Sigmoid colon (tissue), 4 donors: ENCODE results near the gene ZNF277.

Experiments used
- POLR2A ChIP-seq, 2 donors: fragments of 450-650 bp; IDR thresholded peaks; one replicate each; pipeline ENCODE4 v1.6.1; 2016; ENCODE audit warnings: antibody characterized with exemption in 2 of 2, mild to moderate bottlenecking in 2 of 2, moderate library complexity in 2 of 2
- POLR2AphosphoS5 ChIP-seq, 4 donors: sonication (generic); formaldehyde crosslinking; IDR thresholded peaks; one replicate each; pipeline ENCODE4 v1.6.1; 2017; ENCODE audit warnings: antibody characterized with exemption in 4 of 4
- TF ChIP-seq, protein P1 (sequence below), 4 experiments: fragments of 450-650 bp in 3 of 4; fragments of 200-600 bp in 1 of 4; IDR thresholded peaks; one replicate each; pipeline ENCODE4 v1.5.1; 2016 to 2019; ENCODE audit warnings: antibody characterized with exemption in 4 of 4, mild to moderate bottlenecking in 3 of 4, moderate library complexity in 2 of 4

DNA sequence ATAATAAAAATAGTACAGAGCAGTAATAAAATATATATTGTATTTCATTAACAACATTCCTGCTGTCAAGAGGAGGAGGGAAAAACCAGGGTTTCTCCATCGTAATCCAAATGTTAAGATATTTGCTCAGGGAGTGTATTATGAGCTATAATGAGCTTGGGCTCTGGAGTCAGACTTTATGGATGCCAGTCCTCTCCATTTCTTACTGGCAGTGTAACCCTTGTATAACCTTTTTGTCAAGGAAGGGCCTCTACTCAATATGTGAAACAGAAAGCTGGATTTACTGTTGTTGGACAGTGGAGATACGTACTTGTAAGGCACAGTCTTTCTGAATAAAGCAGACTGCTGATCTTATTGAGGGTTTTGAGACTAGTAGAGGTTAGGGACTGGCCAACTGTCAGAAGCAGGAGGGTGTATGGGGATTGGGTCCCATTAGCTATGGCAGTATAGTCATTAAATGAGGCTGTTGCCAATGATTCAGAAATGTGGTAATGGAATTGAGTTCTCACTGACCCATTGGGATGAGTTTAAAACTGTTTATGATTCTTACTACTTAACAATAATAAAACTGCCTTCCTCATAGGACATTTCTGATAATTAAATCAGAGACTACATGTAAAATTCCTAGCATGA lies 56.5 kb downstream of the ZNF277 start:
- TF ChIP-seq POLR2A (IDR thresholded peaks at IDR 0.05) (no peak), POLR2AphosphoS5 (IDR thresholded peaks at IDR 0.05) (no peak)
- TF ChIP-seq, protein P1, sequence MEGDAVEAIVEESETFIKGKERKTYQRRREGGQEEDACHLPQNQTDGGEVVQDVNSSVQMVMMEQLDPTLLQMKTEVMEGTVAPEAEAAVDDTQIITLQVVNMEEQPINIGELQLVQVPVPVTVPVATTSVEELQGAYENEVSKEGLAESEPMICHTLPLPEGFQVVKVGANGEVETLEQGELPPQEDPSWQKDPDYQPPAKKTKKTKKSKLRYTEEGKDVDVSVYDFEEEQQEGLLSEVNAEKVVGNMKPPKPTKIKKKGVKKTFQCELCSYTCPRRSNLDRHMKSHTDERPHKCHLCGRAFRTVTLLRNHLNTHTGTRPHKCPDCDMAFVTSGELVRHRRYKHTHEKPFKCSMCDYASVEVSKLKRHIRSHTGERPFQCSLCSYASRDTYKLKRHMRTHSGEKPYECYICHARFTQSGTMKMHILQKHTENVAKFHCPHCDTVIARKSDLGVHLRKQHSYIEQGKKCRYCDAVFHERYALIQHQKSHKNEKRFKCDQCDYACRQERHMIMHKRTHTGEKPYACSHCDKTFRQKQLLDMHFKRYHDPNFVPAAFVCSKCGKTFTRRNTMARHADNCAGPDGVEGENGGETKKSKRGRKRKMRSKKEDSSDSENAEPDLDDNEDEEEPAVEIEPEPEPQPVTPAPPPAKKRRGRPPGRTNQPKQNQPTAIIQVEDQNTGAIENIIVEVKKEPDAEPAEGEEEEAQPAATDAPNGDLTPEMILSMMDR (IDR thresholded peaks at IDR 0.05) = no peak
